GM12892 (cell line): ENCODE data around the gene KCNMA1.

ENCODE experiments used
- POLR2AphosphoS5 ChIP-seq: IDR thresholded peaks from 2 replicates; pipeline ENCODE4 v1.6.1; 2011; ENCODE audit warnings: low read depth, low read length, control low read depth
- TAF1 ChIP-seq: IDR thresholded peaks from 2 replicates; pipeline ENCODE4 v1.6.1; 2011; ENCODE audit warnings: low read depth, mild to moderate bottlenecking, control low read depth, low read length, borderline replicate concordance

DNA sequence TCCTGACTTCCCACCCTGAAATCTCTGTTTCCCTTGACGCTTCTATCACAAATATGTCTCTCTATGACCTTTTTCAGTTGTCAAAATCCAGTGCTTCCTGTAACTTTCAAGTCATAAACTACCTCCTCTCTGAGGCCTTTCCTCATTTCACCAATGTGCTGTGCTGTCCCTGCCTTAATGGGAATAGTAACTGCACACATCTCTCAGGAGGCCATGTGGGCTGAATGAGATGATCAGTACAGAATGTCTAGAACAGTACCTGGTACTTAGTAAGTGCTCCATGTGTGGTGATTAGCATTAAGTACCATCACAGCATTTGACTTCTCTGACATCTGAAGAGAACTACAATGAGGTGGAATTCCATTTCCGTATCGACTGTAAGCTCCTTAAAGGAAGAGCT is 588.5 kb downstream of the KCNMA1 start:
- TF ChIP-seq POLR2AphosphoS5 (no peak), TAF1 (no peak)
